Fibroblast of the aortic adventitia (primary cell): Measurements from ENCODE around the gene BMP7. TPM values are rescaled to one million over a fixed set of nuclear protein-coding genes. Genes with fewer than 3 reads are reported as not detected.

Experiments
- DNase-seq: peaks from one replicate; pipeline ENCODE4 v3.0.0-alpha.2; 2010; ENCODE audit warnings: low read depth
- H3K4me3 ChIP-seq: 2 replicates; pipeline ENCODE4 v1.5.1; 2011; ENCODE audit warnings: low read depth, mild to moderate bottlenecking, control low read depth, low read length, moderate library complexity
- CTCF ChIP-seq: IDR thresholded peaks from 2 replicates; pipeline ENCODE4 v1.5.1; 2011; ENCODE audit warnings: mild to moderate bottlenecking, low read length, control low read depth, inconsistent platforms; ENCODE audit not compliant: insufficient read depth
- total RNA-seq: library from RNA; depleted of rRNA; stranded (reverse); fragments of >200 nt; gene quantifications from 2 replicates; pipeline ENCODE4 v1.2.3, GENCODE V29; 2012; ENCODE audit warnings: low replicate concordance

Gene BMP7
- total RNA-seq, 1 donor, result not detected

GRCh38 chr20:57157106-57157691 lies 109.2 kb downstream of the BMP7 start:
- no peak overlapping the region for H3K4me3 ChIP-seq
- no peak for TF ChIP-seq CTCF
- no peak for DNase-seq

- no peak overlapping the region for H3K4me3 ChIP-seq
- TF ChIP-seq CTCF, result no peak
- DNase-seq, result no peak
These were observed 110.3 kb downstream of the BMP7 start for GRCh38 chr20:57156011-57156729.

GRCh38 chr20:57155415-57155814 lies 111.0 kb downstream of the BMP7 start:
- TF ChIP-seq CTCF, result no peak
- no peak for DNase-seq
- no peak overlapping the region for H3K4me3 ChIP-seq

GRCh38 chr20:57153238-57153905 lies 113.1 kb downstream of the BMP7 start:
- DNase-seq, result no peak
- TF ChIP-seq CTCF, result no peak

GRCh38 chr20:57152557-57152956 lies 113.9 kb downstream of the BMP7 start:
- no peak overlapping the region for H3K4me3 ChIP-seq
- TF ChIP-seq CTCF, result no peak
- no peak for DNase-seq

More at GRCh38 chr20:57153238-57153905, 113.1 kb downstream of the BMP7 start:
- H3K4me3 ChIP-seq, result no peak overlapping the region

- no peak overlapping the region for H3K4me3 ChIP-seq
- no peak for DNase-seq
- no peak for TF ChIP-seq CTCF
These were observed 115.9 kb downstream of the BMP7 start for GRCh38 chr20:57150559-57150958.
